K562 (cell line): ENCODE data around the gene FXYD3.

Experiments
- MAX ChIP-seq: sonication (generic); formaldehyde crosslinking; IDR thresholded peaks from 2 replicates; pipeline ENCODE4 v1.9.0; 2022; ENCODE audit warnings: mild to moderate bottlenecking, missing genetic modification reagents
- POLR2A ChIP-seq: fragments of 450-650 bp; conservative IDR thresholded peaks from 2 replicates; pipeline ENCODE4 v1.6.1; 2016
- RBM34 ChIP-seq: fragments of 200-400 bp; formaldehyde crosslinking; IDR thresholded peaks from 2 replicates; pipeline ENCODE4 v1.6.1; 2018; ENCODE audit warnings: low read length, borderline replicate concordance; ENCODE audit not compliant: insufficient read depth
- TEAD4 ChIP-seq, 2 experiments: sonication (generic) in 1 of 2; formaldehyde crosslinking in 1 of 2; IDR thresholded peaks; 2 replicates each; pipeline versions ENCODE4 v1.6.1 to v1.8.0; 2012 to 2022; ENCODE audit warnings: borderline replicate concordance in 1 of 2, inconsistent platforms in 1 of 2, low read length in 1 of 2, mild to moderate bottlenecking in 1 of 2, missing genetic modification reagents in 1 of 2

- TF ChIP-seq POLR2A (no peak), MAX (CRISPR knock-in tag) (peak; percentile 40; the same call in 1 of the 2 replicates), TEAD4 (IDR thresholded peaks at IDR 0.05; ENCODE audit: low read length) (no peak), TEAD4 (CRISPR knock-in tag; IDR thresholded peaks at IDR 0.05; ENCODE audit: borderline replicate concordance) (no peak), RBM34 (no peak)
Measured at GRCh38 chr19:35153701-35154524, 38.3 kb downstream of the FXYD3 start.
